Measurements from ENCODE around the gene JUN.

The JUN gene

GRCh38 chr1:58783993-58784757 lies at the start of gene JUN:
TSS of gene JUN (minus strand) at chr1:58784047. CDS start at chr1:58783070, 977 bp downstream.
- peak; percentile 100 for DNase-seq

- no peak for DNase-seq
These were observed 49.3 kb upstream of the JUN start for GRCh38 chr1:58833166-58833565.

GRCh38 chr1:58830291-58830690 lies 46.4 kb upstream of the JUN start:
- peak; percentile 47 for DNase-seq

DNA sequence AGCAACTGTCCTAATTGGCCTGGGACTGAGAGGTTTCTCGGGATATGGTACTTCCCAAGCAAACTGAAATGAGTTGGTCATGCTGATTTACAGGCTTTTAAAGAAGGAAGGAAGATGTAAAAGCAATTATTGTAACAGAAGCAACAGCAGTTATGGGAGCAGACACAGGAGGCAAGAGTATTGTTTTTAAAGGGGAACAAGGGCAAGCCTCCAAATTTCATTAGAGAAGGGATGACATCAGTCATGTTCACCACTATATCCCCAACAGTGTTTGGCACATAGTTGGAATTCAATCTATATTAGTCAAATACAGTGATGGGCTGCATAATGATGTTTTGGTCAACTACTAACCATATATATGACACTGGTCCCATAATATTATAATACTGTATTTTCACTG lies 46.0 kb upstream of the JUN start:
- DNase-seq, result peak; percentile 89

DNA sequence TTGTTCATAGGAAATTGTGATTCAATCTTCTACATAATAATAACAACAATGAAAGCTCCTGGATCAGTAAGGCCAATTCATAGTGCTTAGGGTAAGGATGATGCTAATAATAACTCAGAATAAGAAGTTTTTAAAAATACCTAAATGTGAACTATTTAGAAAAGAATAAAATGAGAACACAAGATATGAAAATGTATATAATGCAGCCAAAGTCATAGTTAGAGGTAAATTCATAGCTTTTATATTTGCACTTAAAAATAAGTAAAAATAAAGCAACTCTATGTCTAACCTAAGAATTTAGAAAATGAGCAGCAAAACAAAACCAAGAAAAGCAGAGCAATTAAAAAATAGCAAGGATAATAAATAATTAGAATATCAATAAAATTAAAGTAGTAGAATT lies 43.5 kb upstream of the JUN start:
- no peak for DNase-seq

GRCh38 chr1:58824753-58825389 lies 41.0 kb upstream of the JUN start:
- DNase-seq, result no peak

DNA sequence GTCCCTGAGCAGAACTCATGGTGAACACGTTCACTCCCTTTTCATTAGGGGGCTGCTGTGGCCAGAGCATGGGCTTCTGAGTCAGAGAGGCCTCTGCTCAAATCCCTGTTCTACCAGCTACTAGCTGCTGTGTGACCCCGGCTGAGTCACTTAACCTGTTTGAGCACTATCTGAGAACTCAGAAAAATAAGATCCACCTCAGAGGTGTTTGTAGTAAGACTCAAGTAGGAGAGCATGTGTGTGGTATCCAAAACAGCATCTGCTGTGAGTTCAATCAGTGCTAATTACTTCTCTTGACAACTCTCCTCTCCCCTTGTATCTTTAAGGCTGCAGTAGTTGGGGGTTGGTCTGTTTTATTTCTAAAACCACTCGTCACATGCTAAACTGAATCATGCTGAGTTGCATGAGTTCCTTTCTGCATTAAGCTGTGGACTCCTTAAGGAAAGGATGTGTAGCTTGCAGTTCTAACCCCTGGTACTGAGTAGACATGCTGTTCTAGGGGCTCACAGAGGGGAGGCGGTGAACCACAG lies 39.7 kb upstream of the JUN start:
- DNase-seq, result peak; percentile 90

- DNase-seq, result no peak
These were observed 37.5 kb upstream of the JUN start for GRCh38 chr1:58821309-58821708.

- no peak for DNase-seq
These were observed 35.1 kb upstream of the JUN start for GRCh38 chr1:58818976-58819375.

DNA sequence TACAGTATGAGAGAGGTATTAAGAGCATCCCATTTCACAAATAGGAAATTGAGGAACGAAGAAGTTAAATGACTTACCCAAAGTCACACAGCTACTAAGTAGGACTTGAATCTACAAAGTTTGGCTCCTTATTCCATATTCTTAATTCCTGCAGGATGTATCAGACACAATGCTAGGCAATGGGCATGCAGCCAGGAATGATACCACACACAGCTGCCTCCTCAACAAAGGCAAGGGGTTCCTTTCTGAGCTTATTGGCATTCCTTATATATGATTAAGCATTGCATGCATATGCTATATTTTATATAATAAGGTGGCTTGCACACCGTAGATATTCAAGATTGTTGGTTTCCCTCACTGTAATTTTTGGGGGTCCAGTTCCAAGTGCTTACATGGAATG lies 34.2 kb upstream of the JUN start:
- DNase-seq, result peak; percentile 97

DNA sequence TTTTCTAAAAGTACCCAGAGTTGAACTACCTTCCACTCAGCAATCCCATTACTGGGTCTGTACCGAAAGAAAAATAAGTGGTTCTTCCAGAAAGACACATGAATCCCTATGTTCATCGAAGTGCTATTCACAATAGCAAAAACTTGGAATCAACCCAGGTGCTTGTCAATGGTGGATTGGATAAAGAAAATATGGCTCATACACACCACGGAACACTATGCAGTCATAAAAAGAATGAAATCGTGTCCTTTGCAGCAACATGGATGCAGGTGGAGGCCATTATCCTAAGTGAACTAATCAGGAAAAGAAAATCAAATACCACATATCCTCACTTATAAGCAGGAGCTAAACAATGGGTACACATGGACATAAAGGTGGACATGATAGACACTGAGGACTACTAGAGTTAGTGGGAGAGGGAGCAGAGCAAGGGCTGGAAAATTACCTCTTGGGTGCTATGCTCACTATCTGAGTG lies 32.9 kb upstream of the JUN start:
- no peak for DNase-seq

- peak; percentile 94 for DNase-seq
These were observed 32.4 kb upstream of the JUN start for GRCh38 chr1:58816072-58816746.

DNA sequence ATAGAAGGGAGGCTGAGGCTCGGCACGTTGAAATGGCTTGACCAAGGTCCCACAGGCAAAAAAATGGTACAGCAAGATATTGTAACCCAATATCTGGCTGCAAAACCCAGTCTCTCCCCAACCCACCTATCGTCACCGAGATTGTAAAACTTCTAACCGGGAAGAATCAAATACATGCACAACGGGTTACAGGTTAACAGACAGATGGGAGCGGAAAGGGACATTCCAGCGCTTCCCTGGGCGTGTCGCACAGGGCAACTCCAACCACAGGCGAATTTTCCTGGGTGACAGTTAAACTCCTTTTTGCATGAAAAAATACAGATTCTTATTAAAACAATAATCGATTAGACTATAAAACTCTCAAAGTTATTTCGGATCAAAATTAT lies 31.8 kb upstream of the JUN start:
- DNase-seq, result peak; percentile 44

DNA sequence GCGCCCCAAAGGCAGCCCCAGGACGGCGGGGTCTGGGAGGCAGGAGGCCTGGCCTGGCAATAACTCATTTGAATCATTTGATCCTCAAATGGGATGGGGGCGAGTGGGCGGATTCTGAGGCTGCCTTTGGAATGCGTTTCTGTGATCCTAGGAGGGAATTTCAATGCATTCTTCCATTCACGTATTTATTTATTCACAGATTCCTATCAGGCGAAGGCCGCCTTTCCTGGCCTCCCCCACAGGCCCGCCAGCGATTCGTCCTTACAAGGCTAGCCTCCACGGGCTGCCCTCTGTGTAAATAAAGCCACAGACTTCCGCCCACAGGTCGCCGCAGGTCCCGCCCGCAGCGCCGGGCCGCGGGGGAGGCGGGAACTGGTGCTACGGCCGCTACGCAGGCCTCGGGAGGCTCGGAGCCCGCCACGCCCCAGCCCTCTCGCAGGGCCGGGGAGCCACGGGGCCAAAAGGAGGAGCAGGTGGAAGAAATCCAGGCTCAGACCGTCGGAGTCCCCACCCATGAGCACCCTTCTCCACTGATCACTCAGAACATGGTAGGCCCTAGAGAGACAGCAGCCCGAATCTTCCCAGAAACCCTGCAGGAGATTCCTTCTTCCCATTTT lies 31.3 kb upstream of the JUN start:
- peak; percentile 94 for DNase-seq

GRCh38 chr1:58814251-58815068 lies 30.6 kb upstream of the JUN start:
- no peak for DNase-seq

DNA sequence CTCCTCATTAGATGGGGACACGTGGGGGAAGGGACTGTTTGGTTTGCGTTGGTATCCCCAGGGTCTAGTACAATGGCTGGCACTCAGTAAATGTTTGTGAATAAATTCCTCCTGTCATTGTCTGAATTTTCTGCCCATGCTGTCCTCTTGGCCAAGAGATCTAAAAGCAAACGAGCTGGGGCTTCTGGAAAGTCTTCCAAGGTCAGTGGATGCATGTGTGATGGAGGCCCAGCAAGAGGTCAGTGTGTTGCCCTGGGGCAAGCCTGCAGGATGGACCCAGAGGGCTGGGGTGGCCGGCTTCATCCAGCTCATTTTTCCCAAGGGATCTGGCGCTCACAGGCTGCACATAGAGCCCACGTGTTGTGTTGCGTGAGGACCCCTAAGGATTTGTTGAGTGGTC lies 30.0 kb upstream of the JUN start:
- no peak for DNase-seq

DNA sequence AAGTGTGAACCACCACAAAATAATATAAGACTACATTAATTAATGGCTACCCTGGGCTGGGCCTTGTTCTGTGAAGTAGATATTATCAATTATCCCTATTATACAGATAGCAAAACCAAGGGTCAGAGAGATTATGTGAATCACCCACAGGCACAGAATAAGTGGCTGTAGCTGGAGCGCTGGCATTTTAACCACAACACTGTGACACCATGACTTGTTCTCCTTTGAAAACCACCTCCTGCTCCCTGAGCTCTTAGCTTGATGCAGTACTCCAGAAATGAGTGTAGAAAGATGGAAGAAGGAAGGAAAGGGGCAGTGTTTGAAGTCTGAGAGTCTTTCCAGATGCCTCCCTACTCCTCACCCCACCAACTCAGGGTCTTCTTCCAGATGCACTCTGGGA lies 29.5 kb upstream of the JUN start:
- no peak for DNase-seq

- no peak for DNase-seq
These were observed 29.1 kb upstream of the JUN start for GRCh38 chr1:58812926-58813325.

DNA sequence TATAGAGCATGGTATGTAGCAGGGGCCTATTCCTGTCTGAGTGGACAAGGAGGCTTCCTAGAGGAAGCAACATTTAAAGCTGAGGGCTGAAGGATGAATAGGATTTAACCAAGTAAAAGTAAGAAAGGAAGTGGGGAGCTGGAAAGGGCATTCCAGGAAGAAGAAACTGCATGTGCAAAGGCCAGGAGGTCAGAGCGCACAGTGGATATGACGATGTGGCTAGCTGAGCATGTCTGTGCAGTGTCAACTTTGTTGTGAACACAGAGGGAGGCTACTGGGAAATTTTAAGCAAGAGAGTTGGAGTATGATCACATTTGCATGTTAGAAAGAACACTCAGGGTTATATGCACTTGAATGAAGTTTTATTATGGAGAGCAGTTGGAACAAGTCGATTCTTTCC lies 28.6 kb upstream of the JUN start:
- no peak for DNase-seq

GRCh38 chr1:58811303-58811702 lies 27.5 kb upstream of the JUN start:
- DNase-seq, result no peak

DNA sequence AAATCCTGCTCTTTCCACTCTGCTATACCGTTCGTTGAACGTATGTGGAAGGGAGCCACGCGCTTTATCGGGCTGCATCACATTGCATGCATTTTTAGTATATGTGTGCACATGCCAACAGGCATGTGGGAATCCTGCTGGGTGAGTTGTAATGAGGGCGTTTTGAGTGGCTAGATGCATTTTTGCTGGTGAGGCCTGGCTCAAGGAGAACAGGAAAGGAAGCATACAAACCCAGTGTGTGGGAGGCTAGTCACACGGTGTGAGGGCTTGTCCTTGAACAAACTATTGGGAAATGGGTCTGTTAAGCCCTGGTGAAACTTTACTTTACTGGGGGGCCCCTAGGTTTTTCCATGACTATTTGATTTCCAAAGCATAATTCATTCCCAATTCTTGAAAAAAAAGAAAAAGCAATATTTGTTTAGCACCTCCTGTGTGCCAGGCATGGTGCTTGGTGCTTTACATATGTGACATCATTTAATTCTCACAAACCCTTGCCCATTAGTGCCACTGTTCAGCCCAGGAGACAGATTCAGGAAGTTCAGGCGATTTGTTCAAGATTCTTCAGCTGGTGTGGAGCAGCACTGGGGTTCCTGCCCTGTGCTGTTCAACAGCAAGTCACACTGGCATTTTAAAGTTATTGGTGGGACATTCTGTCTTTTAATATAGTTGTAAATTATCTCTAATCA lies 25.6 kb upstream of the JUN start:
- peak; percentile 31 for DNase-seq

GRCh38 chr1:58808077-58808476 lies 24.2 kb upstream of the JUN start:
- DNase-seq, result no peak

Data from EL (cell line).